Endodermal cell (in vitro differentiated cells): ENCODE data around the gene SON. TPM values are rescaled to one million over a fixed set of nuclear protein-coding genes. Genes with fewer than 3 reads are reported as not detected.

ENCODE experiments used
- DNase-seq: peaks from one replicate; pipeline ENCODE4 v3.0.0-alpha.2; 2017
- H3K27ac ChIP-seq: 2 replicates; pipeline ENCODE4 v1.5.1; 2013; ENCODE audit warnings: mild to moderate bottlenecking, low read depth, low read length, moderate library complexity
- H3K27me3 ChIP-seq: 2 replicates; pipeline ENCODE4 v1.6.1; 2013; ENCODE audit warnings: mild to moderate bottlenecking, low read length, moderate library complexity; ENCODE audit not compliant: insufficient read depth, control insufficient read depth, poor library complexity, severe bottlenecking
- H3K36me3 ChIP-seq: 2 replicates; pipeline ENCODE4 v1.7.0; 2013; ENCODE audit warnings: mild to moderate bottlenecking, low read length, moderate library complexity; ENCODE audit not compliant: control insufficient read depth, insufficient read depth
- H3K4me1 ChIP-seq: one replicate; pipeline ENCODE4 v1.7.0; 2013; ENCODE audit warnings: low read length; ENCODE audit not compliant: control insufficient read depth, insufficient read depth
- H3K4me3 ChIP-seq: 2 replicates; pipeline ENCODE4 v1.5.1; 2013; ENCODE audit warnings: mild to moderate bottlenecking, low read length, moderate library complexity
- H3K9ac ChIP-seq: 2 replicates; pipeline ENCODE4 v1.6.1; 2013; ENCODE audit warnings: mild to moderate bottlenecking, low read length, moderate library complexity; ENCODE audit not compliant: poor library complexity, severe bottlenecking; ENCODE audit errors: extremely low read depth
- H3K9me3 ChIP-seq: 2 replicates; pipeline ENCODE4 v1.6.1; 2013; ENCODE audit warnings: mild to moderate bottlenecking, low read length, moderate library complexity; ENCODE audit not compliant: control insufficient read depth
- H3K27ac Mint-ChIP-seq: 2 replicates; pipeline ENCODE4 v1.8.0; 2020; ENCODE audit warnings: mixed read lengths
- H3K27me3 Mint-ChIP-seq: 2 replicates; pipeline ENCODE4 v1.8.0; 2021; ENCODE audit warnings: mild to moderate bottlenecking, mixed read lengths; ENCODE audit not compliant: insufficient read depth
- H3K36me3 Mint-ChIP-seq: 2 replicates; pipeline ENCODE4 v1.8.0; 2020; ENCODE audit warnings: low read depth, mixed read lengths
- H3K4me1 Mint-ChIP-seq: 2 replicates; pipeline ENCODE4 v1.8.0; 2020; ENCODE audit warnings: mixed read lengths
- H3K4me3 Mint-ChIP-seq: 2 replicates; pipeline ENCODE4 v1.8.0; 2020; ENCODE audit warnings: mild to moderate bottlenecking, moderate library complexity, mixed read lengths
- H3K9me3 Mint-ChIP-seq: 2 replicates; pipeline ENCODE4 v1.8.0; 2020; ENCODE audit warnings: mild to moderate bottlenecking, mixed read lengths
- WGBS, 2 experiments: methylation state at CpG; one replicate each; pipeline versions ENCODE4 v1.1.5 to v1.1.7; 2013; ENCODE audit warnings: missing lambda C conversion rate in 2 of 2, mixed read lengths in 1 of 2; ENCODE audit not compliant: insufficient coverage in 1 of 2, insufficient read length in 1 of 2; 5-methylcytosine and 5-hydroxymethylcytosine counted together
- total RNA-seq, 2 donors: library from RNA; stranded (reverse); fragmentation: NEBNext Ultra II Directional in 1 of 2; extraction: Animal tissue kit (Norgen Biotek cat#: 25700) in 1 of 2; gene quantifications; 2 replicates in 1 of 2; 3 replicates in 1 of 2; pipeline ENCODE4 v1.2.1, GENCODE V29; 2021
- TF ChIP-seq, protein P1 (sequence below): fragments of 200-600 bp; sonication (generic); conservative IDR thresholded peaks from 2 replicates; pipeline ENCODE4 v1.5.0; 2021; ENCODE audit warnings: antibody characterized with exemption, mild to moderate bottlenecking

The SON gene
- total RNA-seq, 2 donors from 2014 or later, result 283 to 337 TPM

DNA sequence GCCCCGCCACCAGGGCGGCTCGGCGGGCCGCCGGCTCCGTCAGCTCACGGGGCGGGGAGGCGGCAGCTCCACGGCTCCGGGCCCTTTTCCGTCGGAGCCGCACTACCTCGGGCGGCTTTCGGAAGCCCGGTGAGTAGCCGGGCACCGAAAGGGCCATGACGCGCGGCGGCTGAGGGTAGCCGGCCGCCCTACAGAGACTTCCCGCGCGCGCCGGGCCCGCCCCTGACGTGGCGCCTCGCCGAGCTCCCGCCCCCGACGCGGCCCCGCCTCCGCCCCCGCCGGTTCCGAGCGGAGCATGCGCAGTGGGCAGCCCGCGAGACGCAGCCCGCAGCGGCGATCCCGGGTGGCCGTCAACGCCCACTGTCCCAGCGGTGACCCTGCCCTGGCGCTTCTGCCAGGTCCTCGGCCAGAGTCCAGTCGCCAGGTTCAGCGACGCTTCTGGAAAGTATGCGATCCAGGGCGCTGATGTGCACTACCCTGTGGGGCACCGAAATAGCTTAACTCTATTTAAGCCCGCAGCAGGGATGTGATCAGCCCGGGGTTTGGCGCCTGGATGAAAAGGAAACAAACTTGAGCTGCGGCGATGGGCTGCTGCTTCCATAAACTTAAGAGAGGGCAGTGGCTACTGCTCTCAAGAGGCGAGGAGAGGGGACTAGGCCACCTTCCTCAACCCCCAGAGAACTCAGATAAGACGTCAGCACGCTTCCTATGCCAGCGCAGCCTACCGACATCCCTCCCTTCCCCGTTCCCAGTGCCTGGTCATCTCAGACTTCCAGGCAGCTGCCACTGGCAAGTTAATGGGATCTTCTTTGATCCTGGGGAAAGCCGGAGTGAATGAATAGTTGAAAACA is 45.9 kb downstream of the SON start, which contains the start of gene DONSON:
Gene DONSON (minus strand): TSS at position 200 of the 851 bp plus-strand sequence. CDS start 43 bp downstream, at position 157.
- Histone ChIP-seq H3K9me3 (no peaks in the 10 kb centered on the region), H3K4me3 (peak within 1 kb of the TSS; percentile 95), H3K4me1 (peaks cover 4% of the 10 kb centered on the region), H3K9ac (peak within 1 kb of the TSS; percentile 81), H3K27ac (peak within 1 kb of the TSS; percentile 78), H3K27me3 (no peaks in the 10 kb centered on the region), H3K36me3 (peaks cover 34% of the 10 kb centered on the region)
- Mint-ChIP-seq H3K9me3 (no peaks in the 10 kb centered on the region), H3K4me1 (peaks cover 11% of the 10 kb centered on the region), H3K4me3 (peak within 1 kb of the TSS; percentile 78), H3K27me3 (no peaks in the 10 kb centered on the region), H3K27ac (peak within 1 kb of the TSS; percentile 92), H3K36me3 (peaks cover 31% of the 10 kb centered on the region)
- TF ChIP-seq, protein P1, sequence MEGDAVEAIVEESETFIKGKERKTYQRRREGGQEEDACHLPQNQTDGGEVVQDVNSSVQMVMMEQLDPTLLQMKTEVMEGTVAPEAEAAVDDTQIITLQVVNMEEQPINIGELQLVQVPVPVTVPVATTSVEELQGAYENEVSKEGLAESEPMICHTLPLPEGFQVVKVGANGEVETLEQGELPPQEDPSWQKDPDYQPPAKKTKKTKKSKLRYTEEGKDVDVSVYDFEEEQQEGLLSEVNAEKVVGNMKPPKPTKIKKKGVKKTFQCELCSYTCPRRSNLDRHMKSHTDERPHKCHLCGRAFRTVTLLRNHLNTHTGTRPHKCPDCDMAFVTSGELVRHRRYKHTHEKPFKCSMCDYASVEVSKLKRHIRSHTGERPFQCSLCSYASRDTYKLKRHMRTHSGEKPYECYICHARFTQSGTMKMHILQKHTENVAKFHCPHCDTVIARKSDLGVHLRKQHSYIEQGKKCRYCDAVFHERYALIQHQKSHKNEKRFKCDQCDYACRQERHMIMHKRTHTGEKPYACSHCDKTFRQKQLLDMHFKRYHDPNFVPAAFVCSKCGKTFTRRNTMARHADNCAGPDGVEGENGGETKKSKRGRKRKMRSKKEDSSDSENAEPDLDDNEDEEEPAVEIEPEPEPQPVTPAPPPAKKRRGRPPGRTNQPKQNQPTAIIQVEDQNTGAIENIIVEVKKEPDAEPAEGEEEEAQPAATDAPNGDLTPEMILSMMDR, result peak; percentile 39
- peak; percentile 96 for DNase-seq
- 1 to 2% methylated on average over 36 to 78 of the region's 78 CpGs for WGBS, 2 experiments

DNA sequence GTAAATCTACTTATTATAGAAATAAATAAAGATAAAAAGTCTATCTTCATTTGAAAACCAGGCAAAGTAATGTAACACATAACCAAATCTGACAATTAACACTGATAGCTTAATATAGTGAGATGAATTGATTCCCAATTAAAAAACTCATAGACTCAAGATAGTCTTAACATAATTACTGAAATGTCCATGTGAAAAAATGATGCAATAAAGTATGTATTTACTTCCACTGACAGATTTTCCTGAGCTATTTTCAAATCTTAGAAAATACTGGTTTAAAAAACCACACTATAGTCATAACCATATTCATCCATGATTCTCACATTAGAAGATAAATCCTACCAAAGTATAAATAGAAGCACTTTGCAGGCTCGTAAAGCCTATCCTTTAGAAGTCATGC is 55.2 kb downstream of the SON start:
- Mint-ChIP-seq H3K36me3 (peaks cover 35% of the 10 kb centered on the region), H3K9me3 (no peaks in the 10 kb centered on the region), H3K27me3 (no peaks in the 10 kb centered on the region), H3K27ac (no peak overlapping the region), H3K4me1 (no peaks in the 10 kb centered on the region), H3K4me3 (no peak overlapping the region)
- Histone ChIP-seq H3K27me3 (no peaks in the 10 kb centered on the region), H3K4me3 (no peak overlapping the region), H3K9ac (no peak overlapping the region), H3K27ac (no peak overlapping the region), H3K4me1 (no peaks in the 10 kb centered on the region), H3K36me3 (peaks cover 67% of the 10 kb centered on the region), H3K9me3 (no peaks in the 10 kb centered on the region)
- no peak for DNase-seq
- TF ChIP-seq, protein P1, result no peak
- WGBS, 2 experiments, result 100% methylated on average over 1 of the region's 1 CpG; no CpG with 5 or more reads in 1 of the 2 experiments

DNA sequence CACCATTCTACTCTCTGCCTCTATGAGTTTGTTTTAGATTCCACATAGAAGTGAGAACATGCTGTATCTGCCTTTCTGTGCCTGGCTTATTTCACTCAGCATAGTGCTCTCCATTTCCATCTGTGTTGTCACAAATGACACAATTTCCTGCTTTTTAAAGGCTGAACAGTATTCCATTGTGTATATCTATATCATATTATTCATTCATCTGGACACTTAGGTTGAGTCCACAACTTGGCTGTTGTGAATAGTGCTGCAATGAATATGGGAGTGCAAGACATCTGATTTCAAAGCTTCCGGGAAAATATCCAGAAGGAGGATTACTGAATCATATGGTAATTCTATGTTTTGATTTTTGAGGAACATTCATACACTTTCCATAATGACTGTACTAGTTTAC is 65.7 kb downstream of the SON start:
- Mint-ChIP-seq H3K36me3 (peaks cover 16% of the 10 kb centered on the region), H3K27ac (no peak overlapping the region), H3K4me3 (no peak overlapping the region), H3K4me1 (no peaks in the 10 kb centered on the region), H3K27me3 (no peaks in the 10 kb centered on the region), H3K9me3 (no peaks in the 10 kb centered on the region)
- Histone ChIP-seq H3K9ac (no peak overlapping the region), H3K27ac (no peak overlapping the region), H3K9me3 (no peaks in the 10 kb centered on the region), H3K36me3 (peaks cover 44% of the 10 kb centered on the region), H3K27me3 (no peaks in the 10 kb centered on the region), H3K4me1 (no peaks in the 10 kb centered on the region), H3K4me3 (no peak overlapping the region)
- 82% methylated on average over 1 of the region's 1 CpG; no CpG with 5 or more reads in 1 of the 2 experiments for WGBS, 2 experiments
- no peak for DNase-seq
- TF ChIP-seq, protein P1, result no peak
